Omental fat pad (tissue), 4 donors: ENCODE measurements around the gene TMEM145. TPM values are rescaled to one million over a fixed set of nuclear protein-coding genes. Genes with fewer than 3 reads are reported as not detected.

Source experiments
- ATAC-seq: fragments of 150-250 bp; one replicate; pipeline ENCODE4 v1.9.1; 2016; ENCODE audit warnings: mild to moderate bottlenecking, moderate library complexity; ENCODE audit not compliant: low FRiP score
- DNase-seq: peaks from one replicate; pipeline ENCODE4 v3.0.0-alpha.2; 2019; ENCODE audit warnings: low spot score
- CTCF ChIP-seq, 3 donors: fragments of 450-650 bp; IDR thresholded peaks; one replicate each; pipeline ENCODE4 v1.5.1; 2016 to 2017; ENCODE audit warnings: antibody characterized with exemption in 3 of 3, mild to moderate bottlenecking in 3 of 3, moderate library complexity in 2 of 3
- total RNA-seq, 4 donors: library from RNA; depleted of rRNA; stranded (reverse); fragments of >200 nt; gene quantifications; one replicate each; pipeline ENCODE4 v1.1.0, GENCODE V29; 2016

Gene TMEM145
- total RNA-seq, 4 donors from 2014 or later: 0.24 to 1.9 TPM; not detected in 2

- ATAC-seq (no peak), DNase-seq (no peak)
- no peak for TF ChIP-seq CTCF (IDR thresholded peaks at IDR 0.05)
Measured at GRCh38 chr19:42313840-42314755, 989 bp downstream of the TMEM145 start.

GRCh38 chr19:42315024-42315423, 1.9 kb downstream of the TMEM145 start:
- DNase-seq (no peak), ATAC-seq (no peak)
- no peak for TF ChIP-seq CTCF (IDR thresholded peaks at IDR 0.05)

- DNase-seq (no peak), ATAC-seq (no peak)
- no peak for TF ChIP-seq CTCF (IDR thresholded peaks at IDR 0.05)
Measured at GRCh38 chr19:42316223-42317211, 3.4 kb downstream of the TMEM145 start.

GRCh38 chr19:42317535-42317934, 4.4 kb downstream of the TMEM145 start:
- TF ChIP-seq CTCF (IDR thresholded peaks at IDR 0.05): no peak
- ATAC-seq (no peak), DNase-seq (no peak)

GRCh38 chr19:42322305-42322704, 9.2 kb downstream of the TMEM145 start:
- DNase-seq (no peak), ATAC-seq (no peak)
- TF ChIP-seq CTCF (IDR thresholded peaks at IDR 0.05): no peak

- TF ChIP-seq CTCF (IDR thresholded peaks at IDR 0.05): no peak
- ATAC-seq: no peak
- DNase-seq: no peak
Measured at GRCh38 chr19:42323473-42323851, 10.4 kb downstream of the TMEM145 start.
